SK-N-SH (cell line): ENCODE results near the gene LYSMD3. TPM values are rescaled to one million over a fixed set of nuclear protein-coding genes. Genes with fewer than 3 reads are reported as not detected.

Experiments
- CTCF ChIA-PET: fragments of 300-600, 350-600 bp; formaldehyde crosslinking; extraction: SDS; loops from one replicate; lab custom pipeline; 2021; lab: Yijun Ruan, JAX
- POLR2A ChIA-PET: fragments of 350-600 bp; sonication (Branson Sonifier 250); formaldehyde crosslinking; extraction: SDS; loops from one replicate; lab custom pipeline; 2020; ENCODE audit warnings: antibody characterized with exemption, inconsistent platforms; lab: Yijun Ruan, JAX
- DNase-seq: peaks from one replicate; pipeline ENCODE4 v3.0.0; 2012
- H2AFZ ChIP-seq: fragments of 200-600 bp; sonication (generic); 2 replicates; pipeline ENCODE4 v1.8.1; 2016; ENCODE audit warnings: antibody characterized with exemption, mild to moderate bottlenecking, low read depth
- H3F3A ChIP-seq: fragments of 200-600 bp; sonication (generic); replicated peaks from 2 replicates; pipeline ENCODE3; 2016; ENCODE audit warnings: antibody characterized with exemption, mild to moderate bottlenecking; ENCODE audit not compliant: insufficient read depth
- H3K27ac ChIP-seq, 2 experiments: fragments of 200-500 bp in 1 of 2; fragments of 200-600 bp in 1 of 2; sonication (Bioruptor generic) in 1 of 2; sonication (generic), shearing (Covaris generic) in 1 of 2; 2 replicates each; pipeline versions ENCODE4 v1.5.1 to v1.6.1; 2014 to 2016; ENCODE audit warnings: low read depth in 2 of 2, inconsistent platforms in 1 of 2, low read length in 1 of 2, mild to moderate bottlenecking in 1 of 2, mixed read lengths in 1 of 2
- H3K27me3 ChIP-seq: fragments of 200-600 bp; sonication (generic), shearing (Covaris generic); 2 replicates; pipeline ENCODE4 v1.6.1; 2016; ENCODE audit warnings: mixed run types; ENCODE audit not compliant: insufficient read depth
- H3K36me3 ChIP-seq, 2 experiments: fragments of 200-500 bp in 1 of 2; fragments of 200-600 bp in 1 of 2; sonication (Bioruptor generic) in 1 of 2; sonication (generic) in 1 of 2; replicated peaks in 1 of 2; 2 replicates each; pipeline versions ENCODE3 to v1.5.1; 2014 to 2016; ENCODE audit warnings: low read length in 1 of 2, mild to moderate bottlenecking in 1 of 2; ENCODE audit not compliant: insufficient read depth in 2 of 2, control insufficient read depth in 1 of 2
- H3K4me1 ChIP-seq, 2 experiments: fragments of 200-500 bp in 1 of 2; fragments of 200-600 bp in 1 of 2; sonication (Bioruptor generic) in 1 of 2; sonication (generic), shearing (Covaris generic) in 1 of 2; 2 replicates each; pipeline versions ENCODE4 v1.5.1 to v1.6.1; 2014 to 2016; ENCODE audit warnings: low read depth in 1 of 2, low read length in 1 of 2, mixed run types in 1 of 2; ENCODE audit not compliant: insufficient read depth in 2 of 2, control insufficient read depth in 1 of 2
- H3K4me2 ChIP-seq: fragments of 200-600 bp; sonication (generic), shearing (Covaris generic); 2 replicates; pipeline ENCODE4 v1.6.1; 2017; ENCODE audit warnings: mixed run types
- H3K4me3 ChIP-seq, 2 experiments: fragments of 200-500 bp in 1 of 2; fragments of 200-600 bp in 1 of 2; sonication (Bioruptor generic) in 1 of 2; sonication (generic), shearing (Covaris generic) in 1 of 2; 2 replicates each; pipeline versions ENCODE4 v1.5.1 to v1.8.1; 2014 to 2016; ENCODE audit warnings: low read depth in 2 of 2, inconsistent platforms in 1 of 2, low read length in 1 of 2, mild to moderate bottlenecking in 1 of 2, mixed read lengths in 1 of 2, moderate library complexity in 1 of 2
- H3K79me2 ChIP-seq: fragments of 200-600 bp; sonication (generic); 2 replicates; pipeline ENCODE4 v1.8.1; 2017; ENCODE audit warnings: mild to moderate bottlenecking; ENCODE audit not compliant: insufficient read depth
- H3K9ac ChIP-seq: fragments of 200-600 bp; sonication (generic); 2 replicates; pipeline ENCODE4 v1.6.1; 2017; ENCODE audit warnings: mixed run types
- H3K9me2 ChIP-seq: fragments of 200-600 bp; sonication (generic); 2 replicates; pipeline ENCODE4 v1.6.1; 2017; ENCODE audit warnings: mixed run types
- H3K9me3 ChIP-seq: fragments of 200-600 bp; sonication (generic); 2 replicates; pipeline ENCODE4 v1.6.1; 2017; ENCODE audit warnings: mixed run types, mild to moderate bottlenecking, moderate library complexity
- H4K20me1 ChIP-seq: fragments of 200-600 bp; sonication (generic); 2 replicates; pipeline ENCODE4 v1.6.1; 2017; ENCODE audit warnings: mild to moderate bottlenecking, mixed run types; ENCODE audit not compliant: insufficient read depth
- FOXJ3 ChIP-seq: sonication (generic); formaldehyde crosslinking; IDR thresholded peaks from 2 replicates; pipeline ENCODE4 v1.5.1; 2020; ENCODE audit warnings: mild to moderate bottlenecking, missing genetic modification reagents
- GABPA ChIP-seq: IDR thresholded peaks from 2 replicates; pipeline ENCODE4 v1.4.0; 2012; ENCODE audit warnings: low read depth, mild to moderate bottlenecking
- GATA2 ChIP-seq: sonication (generic); formaldehyde crosslinking; IDR thresholded peaks from 2 replicates; pipeline ENCODE4 v1.5.0; 2020; ENCODE audit warnings: mild to moderate bottlenecking, missing genetic modification reagents
- MAX ChIP-seq: IDR thresholded peaks from 2 replicates; pipeline ENCODE4 v1.4.0; 2012; ENCODE audit warnings: low read depth
- MEF2A ChIP-seq: IDR thresholded peaks from 2 replicates; pipeline ENCODE4 v1.4.0; 2012; ENCODE audit warnings: low read depth, borderline replicate concordance
- POLR2AphosphoS5 ChIP-seq: IDR thresholded peaks from 2 replicates; pipeline ENCODE4 v1.6.1; 2012; ENCODE audit warnings: low read depth, low read length
- RXRA ChIP-seq: IDR thresholded peaks from 2 replicates; pipeline ENCODE4 v1.4.0; 2012; ENCODE audit warnings: low read depth, mild to moderate bottlenecking, borderline replicate concordance
- TCF12 ChIP-seq: IDR thresholded peaks from 2 replicates; pipeline ENCODE4 v1.4.0; 2012
- TEAD4 ChIP-seq: IDR thresholded peaks from 2 replicates; pipeline ENCODE4 v1.4.0; 2012; ENCODE audit warnings: mild to moderate bottlenecking, borderline replicate concordance; ENCODE audit not compliant: insufficient read depth
- WGBS: methylation state at CpG from one replicate; pipeline ENCODE4 v1.1.6; 2017; ENCODE audit warnings: low lambda C conversion rate; 5-methylcytosine and 5-hydroxymethylcytosine counted together
- polyA plus RNA-seq, 3 experiments: library from polyadenylated mRNA; depleted of rRNA; stranded (reverse); fragments of >200 nt; gene quantifications; 2 replicates each; pipeline ENCODE4 v1.2.3, GENCODE V29; 2012
- TF ChIP-seq, protein P1 (sequence below): fragments of 150-350 bp; IDR thresholded peaks from 2 replicates; pipeline ENCODE4 v1.6.1; 2017; ENCODE audit warnings: antibody characterized with exemption, low read length, low read depth, borderline replicate concordance

LYSMD3 gene
- polyA plus RNA-seq, 1 of the 3 experiments (the other 2 are of a cell fraction) = 6.7 TPM

- H2AFZ ChIP-seq = no peak overlapping the region
- H3K4me1 ChIP-seq = peaks cover 0 to 2% of the 10 kb centered on the region in 2 experiments; a peak in 2 of 4 replicates
- no peak overlapping the region for H3K9ac ChIP-seq
- H3K27me3 ChIP-seq = no peaks in the 10 kb centered on the region
- H3K9me2 ChIP-seq = no peaks in the 10 kb centered on the region
- H3K36me3 ChIP-seq = no peaks in the 10 kb centered on the region
- no peaks in the 10 kb centered on the region for H4K20me1 ChIP-seq
- no peaks in the 10 kb centered on the region for H3F3A ChIP-seq
- DNase-seq = no peak
- no peak overlapping the region for H3K4me3 ChIP-seq
- TF ChIP-seq MAX (no peak), GATA2 (no peak), FOXJ3 (CRISPR knock-in tag) (no peak), TCF12 (no peak)
- TF ChIP-seq, protein P1, sequence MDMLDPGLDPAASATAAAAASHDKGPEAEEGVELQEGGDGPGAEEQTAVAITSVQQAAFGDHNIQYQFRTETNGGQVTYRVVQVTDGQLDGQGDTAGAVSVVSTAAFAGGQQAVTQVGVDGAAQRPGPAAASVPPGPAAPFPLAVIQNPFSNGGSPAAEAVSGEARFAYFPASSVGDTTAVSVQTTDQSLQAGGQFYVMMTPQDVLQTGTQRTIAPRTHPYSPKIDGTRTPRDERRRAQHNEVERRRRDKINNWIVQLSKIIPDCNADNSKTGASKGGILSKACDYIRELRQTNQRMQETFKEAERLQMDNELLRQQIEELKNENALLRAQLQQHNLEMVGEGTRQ = no peak
- no peaks in the 10 kb centered on the region for H3K9me3 ChIP-seq
- H3K79me2 ChIP-seq = no peaks in the 10 kb centered on the region
- ChIA-PET POLR2A (no interaction called here), CTCF (no interaction called here)
- no peak overlapping the region for H3K27ac ChIP-seq
- H3K4me2 ChIP-seq = no peak overlapping the region
Observed at GRCh38 chr5:90549223-90549622, 19.8 kb upstream of the LYSMD3 start.

- Histone ChIP-seq H3K4me3 (no peak overlapping the region), H3K27me3 (no peaks in the 10 kb centered on the region), H3K36me3 (no peaks in the 10 kb centered on the region), H3K9me2 (no peaks in the 10 kb centered on the region), H2AFZ (no peak overlapping the region; the same call in 1 of the 2 replicates), H4K20me1 (no peaks in the 10 kb centered on the region), H3K9ac (no peak overlapping the region), H3K27ac (no peak overlapping the region), H3K9me3 (no peaks in the 10 kb centered on the region), H3K79me2 (no peaks in the 10 kb centered on the region), H3K4me1 (peaks cover 0 to 2% of the 10 kb centered on the region in 2 experiments; a peak in 2 of 4 replicates), H3F3A (no peaks in the 10 kb centered on the region), H3K4me2 (no peak overlapping the region)
- no peak for DNase-seq
- TF ChIP-seq FOXJ3 (CRISPR knock-in tag) (no peak), GABPA (no peak), TEAD4 (no peak), MEF2A (no peak), RXRA (no peak), POLR2AphosphoS5 (no peak)
- TF ChIP-seq, protein P1 = no peak
- WGBS = 44% methylated on average over 5 of the region's 5 CpGs
- ChIA-PET POLR2A (no interaction called here), CTCF (interaction anchor here (1.1 to 1.4 kb wide), 3 partner anchors 8 to 384 kb away, joined by 3 to 5 read pairs (median 3); no protein-coding TSS in a partner anchor)
Observed at GRCh38 chr5:90548069-90548593, 18.7 kb upstream of the LYSMD3 start.
